ENCODE results near the gene SNRNP70.

The SNRNP70 gene

GRCh38 chr19:49084206-49085019 is 838 bp upstream of the SNRNP70 start:
- no peak for TF ChIP-seq CTCF (IDR thresholded peaks at IDR 0.05; ENCODE audit: control insufficient read depth, insufficient read depth, low read depth, low read length, missing control alignments)
- peak overlapping the region; percentile 93 for H3K4me3 ChIP-seq (ENCODE audit: control insufficient read depth, low read depth, low read length)
- no peak for DNase-seq (ENCODE audit: low read depth)

GRCh38 chr19:49085868-49086232 is 599 bp downstream of the SNRNP70 start:
- no peak for DNase-seq (ENCODE audit: low read depth)
- no peak for TF ChIP-seq CTCF (IDR thresholded peaks at IDR 0.05; ENCODE audit: control insufficient read depth, insufficient read depth, low read depth, low read length, missing control alignments)
- H3K4me3 ChIP-seq (ENCODE audit: control insufficient read depth, low read depth, low read length), result peak overlapping the region; percentile 93

GRCh38 chr19:49086296-49086695 is 1.0 kb downstream of the SNRNP70 start:
- no peak for DNase-seq (ENCODE audit: low read depth)
- TF ChIP-seq CTCF (IDR thresholded peaks at IDR 0.05; ENCODE audit: control insufficient read depth, insufficient read depth, low read depth, low read length, missing control alignments), result no peak
- peak overlapping the region; percentile 93 for H3K4me3 ChIP-seq (ENCODE audit: control insufficient read depth, low read depth, low read length)

DNA sequence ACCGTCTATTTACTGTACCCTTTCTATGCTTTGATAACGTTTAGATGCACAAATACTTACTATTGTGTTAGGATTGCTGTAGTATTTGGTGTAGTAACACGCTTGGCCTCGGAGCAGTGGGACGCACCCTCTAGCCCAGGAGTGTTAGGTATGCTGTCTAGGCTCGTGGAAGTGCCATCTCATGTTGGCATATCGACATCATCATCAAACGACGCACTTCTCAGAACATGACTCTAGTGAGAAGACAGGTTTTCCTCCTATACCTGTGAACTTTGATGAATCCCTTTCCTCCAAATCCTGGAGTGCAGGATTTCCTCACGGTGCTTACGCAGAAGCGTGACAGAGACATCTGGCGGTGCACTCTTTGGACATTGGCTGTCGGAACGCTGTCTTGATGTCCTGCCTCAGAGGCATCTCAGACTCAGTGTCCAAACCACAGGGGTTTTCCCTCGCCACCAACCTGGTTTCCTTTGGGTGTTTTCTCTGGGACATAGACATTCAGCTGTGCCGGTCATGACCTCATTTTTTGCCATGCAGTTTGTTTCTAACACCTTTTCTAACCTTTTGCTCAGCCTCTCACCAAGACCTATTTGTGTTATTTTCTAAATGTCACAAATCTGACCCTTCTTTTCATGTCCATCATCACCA is 6.3 kb downstream of the SNRNP70 start:
- TF ChIP-seq CTCF (IDR thresholded peaks at IDR 0.05; ENCODE audit: control insufficient read depth, insufficient read depth, low read depth, low read length, missing control alignments), result no peak
- H3K4me3 ChIP-seq (ENCODE audit: control insufficient read depth, low read depth, low read length), result no peak overlapping the region
- no peak for DNase-seq (ENCODE audit: low read depth)

GRCh38 chr19:49092686-49093085 is 7.4 kb downstream of the SNRNP70 start:
- no peak for TF ChIP-seq CTCF (IDR thresholded peaks at IDR 0.05; ENCODE audit: control insufficient read depth, insufficient read depth, low read depth, low read length, missing control alignments)
- DNase-seq (ENCODE audit: low read depth), result no peak
- H3K4me3 ChIP-seq (ENCODE audit: control insufficient read depth, low read depth, low read length), result no peak overlapping the region

GRCh38 chr19:49094505-49095482 is 9.5 kb downstream of the SNRNP70 start:
- TF ChIP-seq CTCF (IDR thresholded peaks at IDR 0.05; ENCODE audit: control insufficient read depth, insufficient read depth, low read depth, low read length, missing control alignments), result no peak
- no peak for DNase-seq (ENCODE audit: low read depth)
- H3K4me3 ChIP-seq (ENCODE audit: control insufficient read depth, low read depth, low read length), result no peak overlapping the region

Data from AG09309 (cell line).